IgD-negative memory B cell (primary cell): Measurements from ENCODE around the gene MIER2. TPM values are rescaled to one million over a fixed set of nuclear protein-coding genes. Genes with fewer than 3 reads are reported as not detected.

Experiments used
- H3K27ac Mint-ChIP-seq, 3 donors: one replicate each; pipeline ENCODE4 v1.8.0; 2020 to 2022; ENCODE audit warnings: mild to moderate bottlenecking in 3 of 3, mixed read lengths in 3 of 3, moderate library complexity in 1 of 3
- H3K27me3 Mint-ChIP-seq: one replicate; pipeline ENCODE4 v1.8.0; 2021; ENCODE audit warnings: mixed read lengths
- H3K36me3 Mint-ChIP-seq: one replicate; pipeline ENCODE4 v1.8.0; 2020; ENCODE audit warnings: mild to moderate bottlenecking, mixed read lengths
- H3K4me1 Mint-ChIP-seq, 3 donors: one replicate each; pipeline ENCODE4 v1.8.0; 2020 to 2022; ENCODE audit warnings: mixed read lengths in 3 of 3, mild to moderate bottlenecking in 1 of 3
- H3K4me3 Mint-ChIP-seq, 4 donors: one replicate each; pipeline ENCODE4 v1.8.0; 2020 to 2022; ENCODE audit warnings: mild to moderate bottlenecking in 4 of 4, mixed read lengths in 4 of 4, moderate library complexity in 3 of 4
- H3K9me3 Mint-ChIP-seq, 3 donors: one replicate each; pipeline ENCODE4 v1.8.0; 2020 to 2021; ENCODE audit warnings: mixed read lengths in 3 of 3, mild to moderate bottlenecking in 1 of 3
- polyA plus RNA-seq: library from polyadenylated mRNA; unstranded; fragments of 300-500 nt; fragmentation: Illumina TruSeq; gene quantifications from one replicate; pipeline ENCODE4 v1.2.3, GENCODE V29; 2021

The MIER2 gene
- polyA plus RNA-seq, 1 donor from 2014 or later, result 7.5 TPM

- H3K4me3 Mint-ChIP-seq, result peak overlapping the region; percentile 31 to 87 (median 70)
- peak overlapping the region in 1 of 3 donors; percentile 37 for H3K27ac Mint-ChIP-seq
- H3K36me3 Mint-ChIP-seq, result no peaks in the 10 kb centered on the region
- no peaks in the 10 kb centered on the region for H3K9me3 Mint-ChIP-seq
- H3K4me1 Mint-ChIP-seq, result peaks cover 0 to 10% (median 1%) of the 10 kb centered on the region in 3 donors
- peaks cover 41% of the 10 kb centered on the region for H3K27me3 Mint-ChIP-seq
Observed at GRCh38 chr19:289651-290371, 54.8 kb downstream of the MIER2 start.

- Mint-ChIP-seq H3K4me3 (peak overlapping the region in 1 of 4 donors; percentile 32), H3K9me3 (no peaks in the 10 kb centered on the region), H3K27me3 (peaks cover 32% of the 10 kb centered on the region), H3K4me1 (peaks cover 0 to 6% (median 2%) of the 10 kb centered on the region in 3 donors), H3K27ac (no peak overlapping the region), H3K36me3 (no peaks in the 10 kb centered on the region)
Observed at GRCh38 chr19:288911-289310, 55.7 kb downstream of the MIER2 start.

DNA sequence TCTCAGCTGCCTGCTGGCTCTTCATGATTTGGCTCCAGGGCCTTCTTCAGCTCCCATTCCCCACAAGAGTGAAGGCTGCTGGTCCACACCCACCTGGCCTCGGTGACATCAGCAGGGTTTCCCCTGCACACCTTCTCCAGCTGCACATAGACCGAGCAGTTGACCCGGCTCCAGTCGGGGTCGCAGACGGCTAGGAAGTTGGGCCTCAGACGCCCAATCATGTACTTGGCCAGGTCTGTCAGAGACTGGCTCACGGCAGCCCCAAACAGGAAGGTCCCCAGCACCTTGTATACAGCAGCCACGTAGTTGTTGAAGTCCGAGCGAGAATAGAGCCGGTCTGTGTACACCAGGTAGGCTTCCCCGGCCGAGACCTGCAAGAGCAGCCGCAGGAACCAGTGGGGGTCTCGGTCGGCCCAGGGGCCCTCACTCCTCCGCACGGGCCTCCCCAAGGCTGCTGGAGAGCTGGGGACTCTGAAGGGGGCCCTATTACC is 57.2 kb downstream of the MIER2 start:
- no peaks in the 10 kb centered on the region for H3K36me3 Mint-ChIP-seq
- H3K27ac Mint-ChIP-seq, result no peak overlapping the region
- peaks cover 22% of the 10 kb centered on the region for H3K27me3 Mint-ChIP-seq
- peaks cover 0 to 4% (median 2%) of the 10 kb centered on the region in 3 donors for H3K4me1 Mint-ChIP-seq
- H3K4me3 Mint-ChIP-seq, result no peak overlapping the region
- H3K9me3 Mint-ChIP-seq, result no peaks in the 10 kb centered on the region

GRCh38 chr19:283395-283794 is 61.2 kb downstream of the MIER2 start:
- Mint-ChIP-seq H3K9me3 (no peaks in the 10 kb centered on the region), H3K4me3 (no peak overlapping the region), H3K27ac (no peak overlapping the region), H3K4me1 (peaks cover 0 to 2% (median 0%) of the 10 kb centered on the region in 3 donors), H3K36me3 (no peaks in the 10 kb centered on the region), H3K27me3 (peaks cover 15% of the 10 kb centered on the region)

GRCh38 chr19:282501-282900 is 62.1 kb downstream of the MIER2 start:
- H3K36me3 Mint-ChIP-seq, result no peaks in the 10 kb centered on the region
- no peak overlapping the region for H3K4me3 Mint-ChIP-seq
- H3K27me3 Mint-ChIP-seq, result peaks cover 18% of the 10 kb centered on the region
- peaks cover 0 to 2% (median 0%) of the 10 kb centered on the region in 3 donors for H3K4me1 Mint-ChIP-seq
- H3K27ac Mint-ChIP-seq, result no peak overlapping the region
- no peaks in the 10 kb centered on the region for H3K9me3 Mint-ChIP-seq

- H3K27ac Mint-ChIP-seq, result no peak overlapping the region
- no peaks in the 10 kb centered on the region for H3K36me3 Mint-ChIP-seq
- peaks cover 23% of the 10 kb centered on the region for H3K27me3 Mint-ChIP-seq
- peaks cover 0 to 2% (median 0%) of the 10 kb centered on the region in 3 donors for H3K4me1 Mint-ChIP-seq
- H3K9me3 Mint-ChIP-seq, result no peaks in the 10 kb centered on the region
- no peak overlapping the region for H3K4me3 Mint-ChIP-seq
Observed at GRCh38 chr19:281992-282391, 62.6 kb downstream of the MIER2 start.

GRCh38 chr19:281156-281853 is 63.3 kb downstream of the MIER2 start:
- Mint-ChIP-seq H3K36me3 (no peaks in the 10 kb centered on the region), H3K27me3 (peaks cover 23% of the 10 kb centered on the region), H3K9me3 (no peaks in the 10 kb centered on the region), H3K27ac (no peak overlapping the region), H3K4me1 (peaks cover 0 to 2% (median 0%) of the 10 kb centered on the region in 3 donors), H3K4me3 (no peak overlapping the region)

GRCh38 chr19:280541-281009 is 64.0 kb downstream of the MIER2 start:
- Mint-ChIP-seq H3K27ac (no peak overlapping the region), H3K27me3 (peaks cover 26% of the 10 kb centered on the region)

DNA sequence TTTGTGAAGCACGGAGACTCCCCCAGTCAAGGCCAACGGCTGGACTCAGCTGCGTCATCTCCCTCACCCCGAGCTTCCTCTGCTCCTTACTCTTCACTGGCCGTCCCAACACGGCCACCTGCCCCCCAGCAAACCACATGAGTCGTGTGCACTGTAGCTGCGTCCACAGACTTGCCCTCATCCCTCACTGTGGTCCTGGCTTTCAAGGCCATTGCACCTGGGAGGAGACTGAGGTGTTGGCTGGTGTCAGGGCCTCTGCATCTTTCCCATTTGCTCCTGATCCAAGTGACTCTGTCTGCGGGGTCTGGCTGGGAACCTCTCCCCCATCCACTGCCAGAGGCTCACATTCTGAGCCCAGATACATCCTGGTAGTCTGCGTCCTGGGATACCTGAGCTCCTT is 64.9 kb downstream of the MIER2 start:
- no peak overlapping the region for H3K4me3 Mint-ChIP-seq

More at GRCh38 chr19:280541-281009, 64.0 kb downstream of the MIER2 start:
- Mint-ChIP-seq H3K4me3 (no peak overlapping the region), H3K9me3 (no peaks in the 10 kb centered on the region), H3K36me3 (no peaks in the 10 kb centered on the region), H3K4me1 (peaks cover 0 to 2% (median 0%) of the 10 kb centered on the region in 3 donors)

GRCh38 chr19:279231-279630 is 65.4 kb downstream of the MIER2 start:
- H3K9me3 Mint-ChIP-seq, result no peaks in the 10 kb centered on the region
- H3K27ac Mint-ChIP-seq, result no peak overlapping the region
- no peak overlapping the region for H3K4me3 Mint-ChIP-seq
- no peaks in the 10 kb centered on the region for H3K4me1 Mint-ChIP-seq
- no peaks in the 10 kb centered on the region for H3K36me3 Mint-ChIP-seq
- H3K27me3 Mint-ChIP-seq, result peaks cover 28% of the 10 kb centered on the region

More for the DNA sequence above, 64.9 kb downstream of the MIER2 start:
- peaks cover 0 to 2% (median 0%) of the 10 kb centered on the region in 3 donors for H3K4me1 Mint-ChIP-seq
- H3K27me3 Mint-ChIP-seq, result peaks cover 28% of the 10 kb centered on the region
- no peaks in the 10 kb centered on the region for H3K36me3 Mint-ChIP-seq
- no peak overlapping the region for H3K27ac Mint-ChIP-seq
- no peaks in the 10 kb centered on the region for H3K9me3 Mint-ChIP-seq

- Mint-ChIP-seq H3K27me3 (peaks cover 26% of the 10 kb centered on the region), H3K27ac (peak overlapping the region in 1 of 3 donors; percentile 67), H3K36me3 (no peaks in the 10 kb centered on the region), H3K9me3 (no peaks in the 10 kb centered on the region), H3K4me1 (no peaks in the 10 kb centered on the region), H3K4me3 (no peak overlapping the region)
Observed at GRCh38 chr19:277581-278165, 66.9 kb downstream of the MIER2 start.

GRCh38 chr19:277131-277530 is 67.5 kb downstream of the MIER2 start:
- no peaks in the 10 kb centered on the region for H3K4me1 Mint-ChIP-seq
- no peaks in the 10 kb centered on the region for H3K9me3 Mint-ChIP-seq
- peaks cover 26% of the 10 kb centered on the region for H3K27me3 Mint-ChIP-seq
- H3K36me3 Mint-ChIP-seq, result no peaks in the 10 kb centered on the region
- H3K27ac Mint-ChIP-seq, result peak overlapping the region in 1 of 3 donors; percentile 67
- no peak overlapping the region for H3K4me3 Mint-ChIP-seq

- Mint-ChIP-seq H3K9me3 (no peaks in the 10 kb centered on the region), H3K27me3 (peaks cover 28% of the 10 kb centered on the region), H3K27ac (no peak overlapping the region), H3K4me1 (no peaks in the 10 kb centered on the region), H3K36me3 (no peaks in the 10 kb centered on the region), H3K4me3 (no peak overlapping the region)
Observed at GRCh38 chr19:275958-276646, 68.5 kb downstream of the MIER2 start.

- no peak overlapping the region for H3K4me3 Mint-ChIP-seq
- no peaks in the 10 kb centered on the region for H3K9me3 Mint-ChIP-seq
- H3K4me1 Mint-ChIP-seq, result no peaks in the 10 kb centered on the region
- H3K36me3 Mint-ChIP-seq, result no peaks in the 10 kb centered on the region
- H3K27me3 Mint-ChIP-seq, result peaks cover 27% of the 10 kb centered on the region
- H3K27ac Mint-ChIP-seq, result no peak overlapping the region
Observed at GRCh38 chr19:275000-275399, 69.6 kb downstream of the MIER2 start.

DNA sequence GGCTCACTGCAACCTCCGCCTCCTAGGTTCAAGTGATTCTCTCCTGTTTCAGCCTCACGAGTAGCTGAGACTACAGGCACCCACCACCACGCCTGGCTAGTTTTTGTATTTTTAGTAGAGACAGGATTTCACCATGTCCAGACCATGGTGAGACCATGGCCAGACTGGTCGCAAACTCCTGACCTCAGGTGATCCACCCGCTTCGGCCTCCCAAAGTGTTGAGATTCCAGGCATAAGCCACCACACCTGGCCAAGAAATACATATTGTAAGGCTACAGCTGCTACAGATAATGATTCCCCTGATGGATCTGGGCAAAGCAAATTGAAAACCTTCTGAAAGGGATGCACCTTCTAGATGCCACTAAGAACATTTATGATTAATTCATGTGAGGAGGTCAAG is 71.2 kb downstream of the MIER2 start:
- Mint-ChIP-seq H3K4me3 (no peak overlapping the region), H3K9me3 (no peaks in the 10 kb centered on the region), H3K27ac (no peak overlapping the region), H3K4me1 (no peaks in the 10 kb centered on the region), H3K36me3 (no peaks in the 10 kb centered on the region), H3K27me3 (peaks cover 20% of the 10 kb centered on the region)
